ENCODE results near the gene NRAS. TPM values are rescaled to one million over a fixed set of nuclear protein-coding genes. Genes with fewer than 3 reads are reported as not detected.
A peak's percentile ranks its signal among the peaks of the same experiment; 100 is the strongest.

Gene NRAS
- total and polyA plus RNA-seq, 9 of the 15 experiments (the other 6 are each of a cell fraction or from before 2014, with no cell fraction given) = 40.7 to 94.5 (median 75.4) TPM

DNA sequence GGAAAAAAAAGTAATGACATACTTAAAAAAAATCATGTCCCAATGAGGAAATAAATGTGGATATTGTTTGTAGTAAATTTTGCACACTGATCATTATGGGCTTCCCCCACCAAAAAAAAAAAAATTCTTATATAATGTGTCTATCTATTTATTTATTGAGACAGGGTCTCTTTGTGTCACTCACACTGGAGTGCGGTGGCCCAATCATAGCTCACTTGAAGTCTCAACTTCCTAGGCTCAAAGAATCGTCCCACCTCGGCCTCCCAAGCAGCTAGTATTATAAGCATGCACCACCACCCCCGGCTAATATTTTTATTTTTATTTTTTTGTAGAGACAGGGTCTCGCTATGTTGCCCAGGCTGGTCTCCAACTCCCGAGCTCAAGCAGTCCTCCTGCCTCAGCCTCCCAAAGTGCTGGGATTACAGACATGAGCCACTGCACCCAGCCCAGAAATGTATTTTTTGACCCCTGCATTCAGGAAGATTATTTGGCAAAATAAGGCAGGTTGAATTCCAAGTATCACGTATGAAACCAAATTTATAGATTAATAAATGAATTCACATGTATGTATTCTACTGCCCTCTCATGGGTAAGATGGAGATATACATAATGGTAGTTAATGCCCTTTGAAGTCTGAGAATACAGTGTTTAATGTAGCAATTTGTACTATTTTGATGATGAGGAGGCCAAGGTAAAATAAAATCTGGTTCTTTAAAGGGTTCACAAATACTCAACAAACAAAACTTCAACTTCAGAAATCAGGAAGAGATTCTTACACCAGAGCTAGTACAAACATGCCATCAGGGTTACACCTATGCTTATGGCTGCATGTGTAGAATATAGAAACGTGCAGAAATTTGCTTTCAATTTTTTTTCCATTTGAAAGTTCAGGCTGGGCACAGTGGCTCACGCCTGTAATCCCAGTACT lies 45.3 kb downstream of the NRAS start:
- H3K9me1 ChIP-seq (ENCODE audit: control insufficient read depth, insufficient read depth, low read length) = no peaks in the 10 kb centered on the region
- H3K4me3 ChIP-seq = no peak overlapping the region
- no peaks in the 10 kb centered on the region for H3K36me3 ChIP-seq (ENCODE audit: control insufficient read depth, insufficient read depth, low read length)
- 13% methylated on average over 9 of the region's 9 CpGs for WGBS (ENCODE audit: insufficient coverage, low coverage, missing lambda C conversion rate)
- H2AFZ ChIP-seq (ENCODE audit: low read depth, low read length) = no peak overlapping the region
- no peak overlapping the region for H3K4me2 ChIP-seq (ENCODE audit: insufficient read depth, low read length)
- TF ChIP-seq RBM22 (IDR thresholded peaks at IDR 0.05; ENCODE audit: low read depth, low read length, poor library complexity, severe bottlenecking) (no peak), RBM25 (IDR thresholded peaks at IDR 0.05; ENCODE audit: low read depth, low read length, severe bottlenecking) (peak; percentile 37), ZNF121 (CRISPR knock-in tag; conservative IDR thresholded peaks at IDR 0.05) (peak; percentile 51; the same call in 1 of the 2 replicates), RAD21 (CRISPR knock-in tag; conservative IDR thresholded peaks at IDR 0.05 in 1 of 2, IDR thresholded peaks at IDR 0.05 in 1 of 2) (peak; percentile 36 to 50; a peak in 3 of 4 replicates), DACH1 (IDR thresholded peaks at IDR 0.05; ENCODE audit: partially characterized antibody) (peak; percentile 33), PHF8 (IDR thresholded peaks at IDR 0.05; ENCODE audit: borderline replicate concordance, low read length) (no peak)
- TF ChIP-seq, protein P1, sequence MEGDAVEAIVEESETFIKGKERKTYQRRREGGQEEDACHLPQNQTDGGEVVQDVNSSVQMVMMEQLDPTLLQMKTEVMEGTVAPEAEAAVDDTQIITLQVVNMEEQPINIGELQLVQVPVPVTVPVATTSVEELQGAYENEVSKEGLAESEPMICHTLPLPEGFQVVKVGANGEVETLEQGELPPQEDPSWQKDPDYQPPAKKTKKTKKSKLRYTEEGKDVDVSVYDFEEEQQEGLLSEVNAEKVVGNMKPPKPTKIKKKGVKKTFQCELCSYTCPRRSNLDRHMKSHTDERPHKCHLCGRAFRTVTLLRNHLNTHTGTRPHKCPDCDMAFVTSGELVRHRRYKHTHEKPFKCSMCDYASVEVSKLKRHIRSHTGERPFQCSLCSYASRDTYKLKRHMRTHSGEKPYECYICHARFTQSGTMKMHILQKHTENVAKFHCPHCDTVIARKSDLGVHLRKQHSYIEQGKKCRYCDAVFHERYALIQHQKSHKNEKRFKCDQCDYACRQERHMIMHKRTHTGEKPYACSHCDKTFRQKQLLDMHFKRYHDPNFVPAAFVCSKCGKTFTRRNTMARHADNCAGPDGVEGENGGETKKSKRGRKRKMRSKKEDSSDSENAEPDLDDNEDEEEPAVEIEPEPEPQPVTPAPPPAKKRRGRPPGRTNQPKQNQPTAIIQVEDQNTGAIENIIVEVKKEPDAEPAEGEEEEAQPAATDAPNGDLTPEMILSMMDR (IDR thresholded peaks at IDR 0.05 in 2 of 3, conservative IDR thresholded peaks at IDR 0.05 in 1 of 3; ENCODE audit: insufficient read depth in 2 of 3, low read depth in 1 of 3, low read length in 3 of 3) = peak in 1 of 3 experiments; percentile 32; a peak in 3 of 6 replicates
- TF ChIP-seq, protein P2, sequence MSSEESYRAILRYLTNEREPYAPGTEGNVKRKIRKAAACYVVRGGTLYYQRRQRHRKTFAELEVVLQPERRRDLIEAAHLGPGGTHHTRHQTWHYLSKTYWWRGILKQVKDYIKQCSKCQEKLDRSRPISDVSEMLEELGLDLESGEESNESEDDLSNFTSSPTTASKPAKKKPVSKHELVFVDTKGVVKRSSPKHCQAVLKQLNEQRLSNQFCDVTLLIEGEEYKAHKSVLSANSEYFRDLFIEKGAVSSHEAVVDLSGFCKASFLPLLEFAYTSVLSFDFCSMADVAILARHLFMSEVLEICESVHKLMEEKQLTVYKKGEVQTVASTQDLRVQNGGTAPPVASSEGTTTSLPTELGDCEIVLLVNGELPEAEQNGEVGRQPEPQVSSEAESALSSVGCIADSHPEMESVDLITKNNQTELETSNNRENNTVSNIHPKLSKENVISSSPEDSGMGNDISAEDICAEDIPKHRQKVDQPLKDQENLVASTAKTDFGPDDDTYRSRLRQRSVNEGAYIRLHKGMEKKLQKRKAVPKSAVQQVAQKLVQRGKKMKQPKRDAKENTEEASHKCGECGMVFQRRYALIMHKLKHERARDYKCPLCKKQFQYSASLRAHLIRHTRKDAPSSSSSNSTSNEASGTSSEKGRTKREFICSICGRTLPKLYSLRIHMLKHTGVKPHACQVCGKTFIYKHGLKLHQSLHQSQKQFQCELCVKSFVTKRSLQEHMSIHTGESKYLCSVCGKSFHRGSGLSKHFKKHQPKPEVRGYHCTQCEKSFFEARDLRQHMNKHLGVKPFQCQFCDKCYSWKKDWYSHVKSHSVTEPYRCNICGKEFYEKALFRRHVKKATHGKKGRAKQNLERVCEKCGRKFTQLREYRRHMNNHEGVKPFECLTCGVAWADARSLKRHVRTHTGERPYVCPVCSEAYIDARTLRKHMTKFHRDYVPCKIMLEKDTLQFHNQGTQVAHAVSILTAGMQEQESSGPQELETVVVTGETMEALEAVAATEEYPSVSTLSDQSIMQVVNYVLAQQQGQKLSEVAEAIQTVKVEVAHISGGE (CRISPR knock-in tag; IDR thresholded peaks at IDR 0.05) = peak in 1 of 3 experiments; percentile 36; a peak in 1 of 6 replicates
- TF ChIP-seq, protein P3, sequence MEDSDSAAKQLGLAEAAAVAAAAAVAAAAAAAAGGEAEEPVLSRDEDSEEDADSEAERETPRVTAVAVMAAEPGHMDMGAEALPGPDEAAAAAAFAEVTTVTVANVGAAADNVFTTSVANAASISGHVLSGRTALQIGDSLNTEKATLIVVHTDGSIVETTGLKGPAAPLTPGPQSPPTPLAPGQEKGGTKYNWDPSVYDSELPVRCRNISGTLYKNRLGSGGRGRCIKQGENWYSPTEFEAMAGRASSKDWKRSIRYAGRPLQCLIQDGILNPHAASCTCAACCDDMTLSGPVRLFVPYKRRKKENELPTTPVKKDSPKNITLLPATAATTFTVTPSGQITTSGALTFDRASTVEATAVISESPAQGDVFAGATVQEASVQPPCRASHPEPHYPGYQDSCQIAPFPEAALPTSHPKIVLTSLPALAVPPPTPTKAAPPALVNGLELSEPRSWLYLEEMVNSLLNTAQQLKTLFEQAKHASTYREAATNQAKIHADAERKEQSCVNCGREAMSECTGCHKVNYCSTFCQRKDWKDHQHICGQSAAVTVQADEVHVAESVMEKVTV (CRISPR knock-in tag; IDR thresholded peaks at IDR 0.05) = peak; percentile 31; the same call in 1 of the 2 replicates
- no peaks in the 10 kb centered on the region for H4K20me1 ChIP-seq (replicated peaks; ENCODE audit: control insufficient read depth, insufficient read depth, low read length)
- FAIRE-seq = no peak
- no TSS peak for BruUV-seq (replicated peaks)
- ATAC-seq = no peak
- H3K79me2 ChIP-seq (ENCODE audit: control insufficient read depth, insufficient read depth, low read length) = no peaks in the 10 kb centered on the region
- no peak overlapping the region for H3K27ac ChIP-seq (ENCODE audit: extremely low read depth, low read depth, low read length)
- peaks cover 4 to 13% of the 10 kb centered on the region in 2 experiments; a peak in 3 of 5 replicates for H3K4me1 ChIP-seq (replicated peaks in 1 of 2; ENCODE audit: control insufficient read depth in 2 of 2, insufficient read depth in 2 of 2, low read length in 2 of 2)
- intact Hi-C loops (cut with micrococcal nuclease) = no loop called here
- no peaks in the 10 kb centered on the region for H3K9me3 ChIP-seq (replicated peaks; ENCODE audit: control insufficient read depth, insufficient read depth, low read depth, low read length)
- ChIA-PET CTCF (ENCODE audit: low intra/inter-chr PET ratio) (interaction anchor here (1.0 to 2.7 kb wide), 2 partner anchors 324 to 693 kb away, joined by 4 to 8 read pairs; no protein-coding TSS in a partner anchor), POLR2A (interaction anchor here (1.0 kb wide), 1 partner anchor 13 kb away, joined by 4 read pairs; no protein-coding TSS in a partner anchor)
- no peak for DNase-seq (ENCODE audit: extremely low read depth in 1 of 4, low spot score in 3 of 4)
- H3K27me3 ChIP-seq (ENCODE audit: control insufficient read depth in 2 of 2, insufficient read depth in 2 of 2, low read length in 2 of 2) = peaks cover under 1 to 17% of the 10 kb centered on the region in 2 experiments; a peak in 2 of 5 replicates
- no peak overlapping the region for H3K9ac ChIP-seq (ENCODE audit: insufficient read depth in 1 of 2, low read depth in 2 of 2, low read length in 2 of 2)
- in situ Hi-C loops (cut with MboI) = no loop called here
